Stimulated activated CD8-positive, alpha-beta memory T cell treated with anti-CD3 and anti-CD28 coated beads, Interleukin-12 subunit alpha, Interleukin-12 subunit beta, amount 100 ng/mL, for 24 hours (primary cell): ENCODE results near the gene KCNE3.
A peak's percentile ranks its signal among the peaks of the same experiment; 100 is the strongest.

Experiments
- DNase-seq: peaks from one replicate; pipeline ENCODE4 v3.0.0-alpha.2; 2020; ENCODE audit errors: extremely low read depth

Gene KCNE3, protein sequence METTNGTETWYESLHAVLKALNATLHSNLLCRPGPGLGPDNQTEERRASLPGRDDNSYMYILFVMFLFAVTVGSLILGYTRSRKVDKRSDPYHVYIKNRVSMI

DNA sequence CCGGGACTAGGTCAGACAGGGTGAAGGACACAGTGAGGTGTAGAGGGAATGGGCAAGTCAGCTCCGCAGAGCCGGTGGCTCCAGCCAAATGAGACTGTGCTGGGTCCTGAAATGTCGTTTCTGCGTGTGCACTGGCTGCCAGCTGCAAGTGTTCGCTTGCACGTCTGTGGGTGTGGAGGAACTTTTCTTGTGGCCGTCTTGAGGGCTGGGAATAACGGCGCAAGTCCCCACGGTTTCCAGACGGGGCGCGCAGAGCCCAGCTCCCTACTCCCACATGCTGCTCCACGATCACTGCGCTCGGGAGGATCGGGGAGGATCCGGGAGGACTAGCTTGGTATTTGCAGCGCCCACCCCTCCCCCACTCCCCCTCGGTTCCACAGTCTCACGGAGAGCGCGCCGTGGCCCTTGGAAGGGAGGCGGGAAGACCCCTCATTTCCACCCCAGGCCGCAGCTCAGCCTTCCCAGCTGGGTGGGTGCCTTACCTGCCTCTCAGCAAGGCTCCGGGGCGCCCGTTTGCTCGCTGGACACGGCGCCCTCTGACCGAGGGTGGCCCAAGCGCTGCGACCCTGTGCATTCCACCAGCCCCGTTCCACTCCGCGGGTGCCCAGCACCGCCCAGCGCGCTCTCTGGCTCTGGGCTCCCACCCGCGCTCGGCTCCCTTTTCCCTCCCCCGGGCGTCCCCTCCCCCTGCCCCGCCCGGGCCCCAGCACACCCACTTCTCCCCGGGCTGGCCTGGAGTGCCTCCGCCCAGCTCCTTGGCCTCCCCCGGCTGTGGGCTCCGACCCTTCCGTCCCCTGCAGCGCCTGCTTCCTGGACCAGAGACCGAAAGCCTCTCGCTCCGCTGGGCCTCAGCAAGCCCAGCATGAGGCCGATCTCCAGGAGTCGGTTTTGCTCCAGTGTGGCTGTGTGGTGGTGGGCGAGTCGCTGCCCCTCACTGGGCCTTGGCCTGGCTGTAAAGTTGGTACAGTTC lies at the start of gene KCNE3:
TSS of gene KCNE3 (minus strand) at position 634 of the 970 bp plus-strand sequence. CDS start 9,986 bp downstream, outside the sequence.
- no peak for DNase-seq

DNA sequence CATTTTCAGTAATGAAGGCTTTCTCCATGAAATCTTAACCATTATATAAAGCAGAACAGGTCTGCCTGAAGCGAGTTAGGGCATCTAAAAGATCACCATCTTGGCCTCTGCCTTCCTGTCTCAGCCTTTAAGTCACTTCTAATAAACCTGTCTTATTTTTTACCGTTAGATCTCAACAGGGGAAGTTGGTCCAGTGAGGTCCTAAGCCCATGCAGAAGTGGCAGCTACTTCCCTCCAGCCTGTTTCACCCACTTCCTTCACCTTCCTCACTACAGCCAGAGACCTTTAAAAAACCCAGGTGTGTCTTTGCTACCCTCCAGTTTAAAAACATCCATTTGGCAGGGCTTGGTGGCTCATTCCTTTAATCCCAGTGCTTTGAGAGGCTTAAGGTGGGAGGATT lies 40.2 kb upstream of the KCNE3 start:
- DNase-seq = no peak

DNA sequence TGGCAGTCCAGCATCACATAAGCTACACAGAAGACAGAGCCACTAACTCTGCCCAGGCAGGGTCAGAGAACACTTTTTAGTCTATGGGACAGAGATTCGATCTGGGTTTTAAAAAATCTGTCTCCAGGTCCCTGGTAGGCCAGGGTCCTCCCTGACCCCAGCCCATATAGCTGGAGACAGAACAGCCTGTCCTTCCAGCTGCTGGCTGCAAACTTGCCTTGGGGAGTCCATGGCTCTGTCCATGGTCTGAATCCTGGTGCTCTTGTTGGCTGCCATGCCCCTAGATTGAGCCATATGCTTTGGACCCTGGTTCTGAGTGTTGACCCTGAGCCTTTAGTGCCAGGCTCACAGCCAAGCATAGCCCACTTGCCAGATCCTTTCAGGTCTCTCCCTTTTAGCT lies 39.5 kb upstream of the KCNE3 start:
- no peak for DNase-seq

DNA sequence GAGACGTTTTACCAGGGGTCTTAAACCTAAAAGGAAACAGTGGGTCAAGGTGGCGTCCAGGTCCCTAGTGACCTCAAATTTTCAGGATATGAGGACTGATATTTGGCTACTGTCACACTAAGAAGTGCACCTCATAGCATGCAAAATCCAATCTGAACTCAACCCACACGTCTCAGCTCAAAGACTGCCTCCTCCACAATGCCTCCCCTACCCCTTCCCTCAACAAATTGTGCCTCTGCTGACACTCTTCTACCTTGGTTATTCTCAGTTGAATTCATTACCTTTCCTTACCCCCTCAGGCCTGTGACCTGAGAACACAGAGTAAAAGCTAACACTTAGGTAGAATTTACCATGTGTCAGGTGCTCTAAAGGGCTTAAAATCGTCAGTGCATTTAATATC lies 38.6 kb upstream of the KCNE3 start:
- DNase-seq = no peak

DNA sequence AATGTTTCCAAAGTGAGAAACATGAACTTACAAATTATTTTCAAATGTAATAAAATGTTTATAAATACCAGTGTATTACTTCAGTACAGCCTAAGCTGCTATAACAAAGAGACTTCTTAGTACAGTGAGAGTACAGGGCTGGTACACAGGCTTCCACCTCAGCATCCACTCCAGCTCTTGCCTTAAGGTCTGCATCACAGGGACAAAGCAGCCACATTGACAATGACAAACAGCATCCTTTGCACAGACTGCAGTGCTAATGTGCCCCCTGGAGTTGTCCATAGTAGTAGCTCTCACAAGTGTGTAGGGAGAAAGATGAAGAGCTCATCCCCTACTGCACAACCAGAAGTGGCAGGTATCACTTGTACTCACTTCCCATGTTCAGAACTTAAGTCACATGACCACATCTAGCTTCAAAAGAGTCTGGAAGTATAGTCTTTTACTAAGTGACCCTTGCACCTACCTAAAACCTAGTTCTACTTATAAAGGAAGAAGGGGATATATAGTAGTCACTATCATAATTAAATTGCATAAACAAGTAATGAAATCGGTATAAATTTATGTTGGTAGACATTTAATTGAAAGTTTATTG lies 36.8 kb upstream of the KCNE3 start:
- DNase-seq = no peak

DNA sequence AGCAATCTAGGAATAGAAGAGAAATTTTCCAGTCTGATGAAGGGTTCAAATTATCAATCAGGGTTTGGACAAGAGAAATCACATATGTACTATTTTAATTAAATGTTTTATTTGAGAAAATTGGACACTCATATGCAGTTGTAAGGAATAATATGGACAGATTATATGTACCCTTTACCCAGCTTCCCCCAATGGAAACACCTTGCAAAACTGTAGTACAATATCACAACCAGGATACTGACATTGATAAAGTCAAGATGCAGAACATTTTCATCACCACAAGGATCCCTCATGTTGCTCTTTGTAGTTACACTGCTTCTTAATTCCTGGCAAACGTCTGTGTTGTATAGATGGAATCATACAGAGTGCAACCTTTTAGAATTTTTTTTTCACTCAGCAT lies 27.6 kb upstream of the KCNE3 start:
- no peak for DNase-seq

DNA sequence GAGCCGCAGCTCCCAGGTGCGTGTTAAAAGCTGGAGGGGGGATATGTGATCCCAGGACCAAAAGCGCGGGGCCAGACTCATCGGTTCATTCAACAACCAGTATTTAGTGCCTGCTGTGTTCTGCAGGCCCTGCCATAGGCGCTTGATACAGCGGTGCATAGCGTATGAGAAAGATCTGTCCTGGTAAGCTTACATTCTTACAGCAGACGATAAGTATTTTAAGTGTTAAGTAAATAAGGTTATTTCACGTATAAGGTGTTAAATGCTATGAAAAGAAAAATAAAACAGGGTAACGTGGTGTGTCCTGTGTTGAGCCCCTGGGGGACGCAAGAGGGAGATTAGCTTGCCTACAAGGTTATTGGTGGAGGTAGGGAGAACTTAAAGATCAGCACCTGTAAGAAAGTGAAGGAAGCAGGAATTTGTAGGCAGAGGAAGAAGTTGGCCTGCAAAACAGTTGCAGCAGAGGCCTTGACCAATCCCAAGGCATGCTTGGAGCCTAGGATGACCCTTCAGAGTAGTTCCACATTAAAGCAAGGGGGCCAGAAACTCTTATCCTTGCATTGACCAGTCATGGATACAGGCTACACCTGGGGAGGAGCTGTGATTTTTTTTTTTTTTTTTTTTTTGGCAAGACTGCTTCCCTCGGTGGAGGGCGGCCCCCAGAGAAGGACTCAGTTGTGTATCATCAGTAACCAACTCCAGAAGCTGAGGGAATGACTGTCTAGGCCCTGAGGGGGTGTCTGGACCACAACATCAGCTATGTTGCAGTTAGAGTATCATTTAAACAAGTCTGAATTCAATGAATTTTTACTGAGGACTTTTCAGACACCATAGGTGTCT lies 26.7 kb upstream of the KCNE3 start:
- no peak for DNase-seq

DNA sequence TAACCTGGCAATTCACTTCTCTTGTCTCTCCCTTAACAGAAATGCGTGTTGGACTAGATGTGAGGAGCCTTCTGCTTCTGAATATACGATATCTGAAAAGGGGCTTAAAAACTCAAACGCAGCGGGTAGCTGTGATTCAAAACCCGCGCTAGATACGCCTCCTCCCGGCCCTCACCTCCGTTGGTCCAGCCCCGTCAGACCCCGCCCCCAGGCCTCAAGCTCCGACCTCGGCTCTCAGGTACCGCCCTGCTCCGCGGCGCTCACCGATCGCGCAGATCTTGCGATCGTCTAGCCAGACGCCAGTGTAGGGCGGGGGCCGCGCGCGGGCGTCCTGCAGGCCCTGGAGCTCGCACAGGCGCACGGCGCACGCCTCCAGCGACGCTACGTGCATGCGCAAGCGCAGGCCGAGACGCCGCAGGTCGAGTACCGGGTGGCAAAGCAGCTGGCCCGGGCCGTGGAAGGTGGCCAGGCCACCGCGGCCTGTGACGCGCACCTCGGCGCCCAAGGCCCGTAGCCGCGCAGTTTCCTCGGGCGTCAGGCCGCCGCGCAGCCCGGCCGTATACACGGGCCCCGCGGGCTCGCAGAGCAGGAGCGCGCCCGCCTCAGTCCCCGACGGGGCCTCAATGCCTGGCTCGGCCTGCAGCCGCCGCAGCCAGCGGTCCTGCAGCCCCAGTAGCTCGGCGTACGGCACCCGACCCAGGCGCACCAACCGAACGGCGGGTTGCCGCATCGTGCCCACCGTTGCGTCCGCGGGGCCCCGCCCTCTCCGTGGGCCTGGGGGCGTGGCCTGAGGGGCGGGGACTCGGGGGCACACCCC lies 25.8 kb upstream of the KCNE3 start, which contains the start of gene LIPT2:
TSS of gene LIPT2 (minus strand) at position 751 of the 817 bp plus-strand sequence. CDS start at position 730, 21 bp downstream.
- peak; percentile 96 for DNase-seq

DNA sequence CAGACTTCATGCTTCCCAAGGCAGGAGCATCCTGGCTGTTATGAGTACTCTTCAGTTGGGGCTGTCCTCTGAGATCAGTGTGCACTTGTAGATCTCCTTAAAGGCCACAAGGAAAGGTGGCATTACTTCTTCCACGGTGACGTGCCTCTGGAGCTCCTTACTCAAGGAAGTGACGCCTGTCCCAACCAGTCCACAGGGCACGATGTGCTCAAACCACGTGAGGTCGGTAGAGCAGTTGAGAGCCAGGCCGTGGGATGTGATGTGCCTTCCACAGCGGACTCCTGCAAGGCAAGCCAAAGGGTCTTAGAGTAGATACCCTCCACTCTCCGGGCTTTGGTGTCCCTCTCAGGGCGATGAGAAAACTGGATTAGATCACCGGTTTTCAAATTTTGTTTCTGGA lies 24.7 kb upstream of the KCNE3 start:
- DNase-seq = no peak

DNA sequence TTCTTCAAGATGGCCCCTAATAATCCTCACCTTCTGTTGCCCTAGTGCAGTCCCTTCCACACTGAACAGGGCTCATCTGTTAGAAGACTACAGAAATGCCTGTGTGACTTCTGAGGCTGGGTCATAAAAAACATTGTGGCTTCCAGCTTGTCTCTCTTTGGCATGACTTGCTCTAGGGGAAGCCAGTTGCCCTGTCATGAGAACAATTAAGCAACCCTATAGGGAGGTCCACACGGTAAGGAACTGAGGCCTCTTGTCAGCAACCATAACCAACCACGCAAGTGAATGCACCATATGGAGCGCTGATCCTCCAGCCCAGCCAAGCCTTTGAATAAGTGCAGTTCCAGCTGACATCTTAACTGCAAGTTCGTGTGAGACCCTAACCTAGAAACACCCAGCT lies 23.6 kb upstream of the KCNE3 start:
- no peak for DNase-seq

DNA sequence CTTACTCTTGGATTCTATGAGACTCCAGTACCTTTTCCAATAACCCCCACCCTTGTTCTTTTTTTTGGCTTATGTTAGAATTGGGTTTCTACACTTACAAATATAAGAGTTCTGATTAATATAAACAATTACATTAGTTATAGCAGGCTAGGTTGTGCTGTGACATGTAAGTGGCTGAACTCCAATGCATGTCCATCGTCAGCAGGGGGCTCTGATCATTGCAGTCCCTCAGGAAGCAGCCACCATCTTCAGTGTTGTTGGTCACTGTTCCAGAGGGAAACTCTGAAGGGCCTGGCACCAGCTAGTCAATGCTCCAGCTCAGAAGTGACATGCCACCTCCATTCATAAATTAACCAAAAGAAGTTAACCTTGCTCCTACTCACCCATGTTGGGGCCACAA lies 20.5 kb upstream of the KCNE3 start:
- DNase-seq = no peak

DNA sequence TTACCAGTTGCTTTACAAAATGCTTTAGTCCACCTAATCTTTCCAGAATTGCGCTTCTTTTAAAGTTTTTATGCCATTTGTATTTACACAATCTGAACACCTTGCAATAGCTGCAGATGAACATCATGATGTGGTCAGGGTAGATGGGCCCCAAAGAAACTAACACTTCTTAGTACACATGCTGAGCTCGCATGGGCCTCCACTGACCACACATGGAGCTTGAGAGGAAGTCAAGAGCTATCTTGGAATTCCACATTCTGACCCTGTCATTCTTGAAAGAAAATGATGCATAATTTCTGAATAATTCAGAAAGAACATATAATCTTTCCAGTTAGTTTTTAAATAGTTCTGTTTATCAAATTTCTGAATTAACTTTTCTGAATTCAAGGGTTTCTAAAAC lies 18.5 kb upstream of the KCNE3 start:
- DNase-seq = no peak

DNA sequence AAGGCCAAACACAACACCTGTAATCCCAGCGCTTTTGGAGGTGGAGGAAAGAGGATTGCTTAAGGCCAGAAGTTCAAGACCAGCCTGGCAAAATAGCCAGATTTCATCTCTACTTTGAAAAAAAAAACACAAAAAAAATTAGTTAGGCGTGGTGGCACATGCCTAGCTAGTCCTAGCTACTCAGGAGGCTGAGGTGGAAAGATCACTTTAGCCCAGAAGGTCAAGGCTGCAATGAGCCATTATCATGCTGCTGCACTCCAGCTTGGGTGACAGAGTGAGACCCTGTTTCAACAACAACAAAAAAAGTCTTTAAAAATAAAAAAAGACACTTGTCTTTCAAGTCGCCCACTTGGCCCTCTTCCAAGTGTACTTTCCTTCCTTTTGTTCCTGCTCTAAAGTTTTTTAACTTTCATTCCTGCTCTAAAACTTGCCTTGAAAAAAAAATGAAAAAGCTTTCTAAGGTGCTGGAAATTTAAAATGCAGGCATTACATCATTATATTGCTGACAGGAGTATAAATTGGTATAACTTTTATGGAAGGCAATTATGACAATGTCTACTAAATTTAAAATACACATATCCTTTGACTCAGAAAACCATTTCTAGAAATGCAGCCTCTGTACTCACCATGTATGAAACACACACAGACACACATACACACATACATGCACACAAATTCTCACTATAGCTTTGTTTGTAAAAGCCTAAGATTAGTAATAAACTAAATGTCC lies 13.5 kb upstream of the KCNE3 start:
- DNase-seq = no peak

DNA sequence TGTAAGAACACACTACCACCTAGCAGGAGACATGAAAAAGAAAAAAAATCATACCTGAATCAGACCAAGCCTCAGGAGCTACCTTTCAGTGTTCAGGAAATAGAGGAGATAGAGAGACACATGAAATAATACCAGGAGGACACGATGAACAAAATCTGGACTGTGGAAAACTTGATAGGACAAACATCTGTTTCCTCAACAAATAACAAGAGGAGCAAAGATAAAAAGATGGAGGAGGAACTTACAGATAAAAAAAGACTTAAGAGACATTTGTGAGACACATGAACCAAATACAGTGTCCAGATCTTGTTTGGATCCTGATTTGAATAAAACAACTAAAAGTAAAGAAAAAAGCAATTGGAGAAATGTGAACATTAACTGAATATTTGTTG lies 12.4 kb upstream of the KCNE3 start:
- DNase-seq = no peak

DNA sequence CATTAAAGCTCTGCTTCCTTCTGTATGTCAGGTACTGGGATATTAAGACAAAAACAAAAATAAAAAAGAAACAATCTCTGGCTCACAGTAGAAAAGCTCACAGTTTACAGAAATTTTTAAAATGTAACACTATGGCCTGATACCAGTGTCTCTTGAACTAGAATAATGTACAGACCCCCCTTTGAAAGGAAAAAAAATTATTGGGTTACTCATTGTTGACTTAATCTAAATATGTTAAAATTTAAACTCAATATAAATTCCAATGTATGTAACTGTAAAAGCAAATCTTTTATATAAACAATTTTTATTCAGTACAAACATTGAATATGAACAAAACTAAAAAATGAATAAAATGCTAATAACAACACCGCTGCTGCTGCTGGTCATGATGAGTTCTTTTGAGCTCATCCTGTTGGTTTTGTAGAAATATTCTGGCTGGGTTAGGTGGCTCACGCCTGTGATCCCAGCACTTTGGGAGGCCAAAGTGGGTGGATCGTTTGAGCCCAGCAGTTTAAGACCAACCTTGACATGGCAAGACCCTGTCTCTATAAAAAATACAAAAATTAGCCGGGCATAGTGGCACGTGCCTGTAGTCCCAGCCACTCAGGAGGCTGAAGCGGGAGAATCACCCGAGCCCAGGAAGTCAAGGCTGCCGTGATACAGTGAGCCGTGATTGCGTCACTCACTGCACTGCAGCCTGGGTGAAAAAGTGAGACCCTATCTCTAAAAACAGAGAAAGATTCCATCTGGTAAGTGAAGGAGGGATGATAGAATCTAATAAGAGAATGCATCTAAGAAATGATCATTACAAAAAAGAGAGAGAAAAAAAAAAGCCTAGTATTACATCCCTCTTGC lies 11.8 kb upstream of the KCNE3 start:
- no peak for DNase-seq

DNA sequence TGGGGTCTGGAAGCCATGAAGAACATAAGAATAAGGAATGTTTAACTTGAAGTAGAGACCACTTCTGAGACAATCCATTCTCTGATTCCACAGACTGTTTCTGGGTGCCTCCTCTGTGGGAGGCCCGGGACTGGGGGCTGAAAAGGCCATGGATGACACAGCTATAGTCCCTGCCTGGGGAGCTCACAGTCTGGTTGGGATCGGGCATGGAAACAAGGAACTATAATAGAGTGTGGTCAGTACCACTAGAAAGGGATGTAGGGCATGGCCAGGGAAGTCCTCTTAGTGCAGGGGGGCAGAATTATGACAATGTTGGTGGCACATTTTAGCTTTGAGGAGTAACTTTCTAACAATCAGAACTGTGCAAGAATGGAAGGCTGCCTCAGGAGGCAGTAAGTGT lies 9.2 kb upstream of the KCNE3 start:
- DNase-seq = no peak

DNA sequence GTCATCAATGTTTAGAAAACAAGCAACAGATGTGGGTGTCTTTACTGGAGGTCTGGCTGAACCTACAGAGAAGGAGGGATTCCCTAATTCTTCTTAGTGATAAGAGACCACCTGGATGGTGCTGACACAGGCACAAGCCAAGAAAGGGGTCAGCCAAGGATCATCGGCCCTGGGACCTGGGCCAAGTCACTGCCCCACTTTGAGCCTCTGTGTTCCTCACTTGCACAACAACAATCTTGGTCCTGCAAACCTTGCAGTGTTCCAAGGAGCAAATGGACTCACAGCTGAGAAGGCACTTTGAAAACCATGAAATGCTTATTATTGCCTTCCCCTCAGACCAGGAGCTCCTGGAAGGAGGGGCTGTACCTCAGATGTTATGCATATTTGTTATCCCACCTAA lies 7.0 kb upstream of the KCNE3 start:
- no peak for DNase-seq

DNA sequence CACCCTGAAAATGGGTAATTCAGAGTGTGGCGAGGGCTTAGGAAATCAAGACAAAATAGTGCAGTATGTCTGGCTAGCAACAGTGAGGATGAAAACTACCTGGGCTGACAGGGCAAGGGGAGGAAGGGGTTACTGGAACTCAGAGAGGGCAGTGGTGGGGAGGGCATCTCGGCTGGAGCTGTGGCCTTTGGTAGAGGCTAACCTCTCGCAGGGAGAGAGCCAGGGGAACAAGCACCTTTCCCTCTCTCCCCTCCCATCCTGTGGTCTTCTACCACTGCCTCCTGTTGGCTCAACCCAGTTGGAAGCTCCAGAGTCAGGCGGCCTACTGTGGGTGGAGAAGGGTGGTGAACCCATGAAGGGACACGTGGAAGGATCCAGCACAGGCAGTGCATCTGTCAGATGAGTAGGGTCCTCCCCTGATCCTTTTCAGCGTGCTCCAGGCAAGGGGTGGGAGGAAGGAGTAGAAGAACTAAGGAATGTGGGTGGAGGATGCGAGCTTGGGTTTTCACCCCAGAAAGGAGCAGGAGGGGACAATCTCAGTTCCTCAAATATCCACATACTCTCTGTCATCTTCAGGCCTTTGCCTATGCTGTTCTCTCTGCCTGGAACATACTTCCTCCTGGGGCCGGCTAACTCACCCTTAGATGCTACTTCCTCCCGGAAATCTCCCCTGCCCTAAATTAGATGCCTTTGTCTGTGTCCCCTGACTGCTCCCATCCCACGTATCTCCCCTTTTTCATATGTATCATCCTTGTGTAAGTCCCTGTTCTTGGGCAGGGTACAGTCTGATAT lies 6.2 kb upstream of the KCNE3 start:
- DNase-seq = no peak
